Testis (tissue), 2 donors: ENCODE results near the gene NFKBIA.

ENCODE experiments used
- CTCF ChIP-seq, 3 experiments: fragments of 450-650 bp in 2 of 3; fragments of 200-600 bp in 1 of 3; sonication (generic) in 1 of 3; IDR thresholded peaks; one replicate each; pipeline ENCODE4 v1.5.1; 2016 to 2019; ENCODE audit warnings: antibody characterized with exemption in 3 of 3, mild to moderate bottlenecking in 2 of 3, moderate library complexity in 1 of 3
- POLR2A ChIP-seq: fragments of 450-650 bp; IDR thresholded peaks from one replicate; pipeline ENCODE4 v1.6.1; 2017; ENCODE audit warnings: antibody characterized with exemption, mild to moderate bottlenecking, moderate library complexity

GRCh38 chr14:35406090-35406489, 1.5 kb upstream of the NFKBIA start:
- no peak for TF ChIP-seq CTCF (IDR thresholded peaks at IDR 0.05)
- no peak for TF ChIP-seq POLR2A
